Measurements from ENCODE around the gene PRR7.

- TF ChIP-seq, protein P1, sequence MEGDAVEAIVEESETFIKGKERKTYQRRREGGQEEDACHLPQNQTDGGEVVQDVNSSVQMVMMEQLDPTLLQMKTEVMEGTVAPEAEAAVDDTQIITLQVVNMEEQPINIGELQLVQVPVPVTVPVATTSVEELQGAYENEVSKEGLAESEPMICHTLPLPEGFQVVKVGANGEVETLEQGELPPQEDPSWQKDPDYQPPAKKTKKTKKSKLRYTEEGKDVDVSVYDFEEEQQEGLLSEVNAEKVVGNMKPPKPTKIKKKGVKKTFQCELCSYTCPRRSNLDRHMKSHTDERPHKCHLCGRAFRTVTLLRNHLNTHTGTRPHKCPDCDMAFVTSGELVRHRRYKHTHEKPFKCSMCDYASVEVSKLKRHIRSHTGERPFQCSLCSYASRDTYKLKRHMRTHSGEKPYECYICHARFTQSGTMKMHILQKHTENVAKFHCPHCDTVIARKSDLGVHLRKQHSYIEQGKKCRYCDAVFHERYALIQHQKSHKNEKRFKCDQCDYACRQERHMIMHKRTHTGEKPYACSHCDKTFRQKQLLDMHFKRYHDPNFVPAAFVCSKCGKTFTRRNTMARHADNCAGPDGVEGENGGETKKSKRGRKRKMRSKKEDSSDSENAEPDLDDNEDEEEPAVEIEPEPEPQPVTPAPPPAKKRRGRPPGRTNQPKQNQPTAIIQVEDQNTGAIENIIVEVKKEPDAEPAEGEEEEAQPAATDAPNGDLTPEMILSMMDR (IDR thresholded peaks at IDR 0.05; ENCODE audit: low read depth, low read length, poor library complexity, severe bottlenecking): no peak
- TF ChIP-seq EZH2phosphoT487 (IDR thresholded peaks at IDR 0.05; ENCODE audit: borderline replicate concordance, low read length): no peak
These were observed 18.4 kb downstream of the PRR7 start for GRCh38 chr5:177465044-177465443.

All from DOHH2 (cell line).